Activated CD4-positive, alpha-beta T cell treated with anti-CD3 and anti-CD28 coated beads for 4 hours (primary cell): ENCODE measurements around the gene ZNF100.
"Not testable (repeated sequence)": the region's sequence is repeated elsewhere in the genome, so short reads cannot be mapped to it uniquely, and the experiment has no call there.

Source experiments
- DNase-seq, 2 donors: peaks; one replicate each; pipeline ENCODE4 v3.0.0-alpha.2; 2020

ZNF100 gene

DNA sequence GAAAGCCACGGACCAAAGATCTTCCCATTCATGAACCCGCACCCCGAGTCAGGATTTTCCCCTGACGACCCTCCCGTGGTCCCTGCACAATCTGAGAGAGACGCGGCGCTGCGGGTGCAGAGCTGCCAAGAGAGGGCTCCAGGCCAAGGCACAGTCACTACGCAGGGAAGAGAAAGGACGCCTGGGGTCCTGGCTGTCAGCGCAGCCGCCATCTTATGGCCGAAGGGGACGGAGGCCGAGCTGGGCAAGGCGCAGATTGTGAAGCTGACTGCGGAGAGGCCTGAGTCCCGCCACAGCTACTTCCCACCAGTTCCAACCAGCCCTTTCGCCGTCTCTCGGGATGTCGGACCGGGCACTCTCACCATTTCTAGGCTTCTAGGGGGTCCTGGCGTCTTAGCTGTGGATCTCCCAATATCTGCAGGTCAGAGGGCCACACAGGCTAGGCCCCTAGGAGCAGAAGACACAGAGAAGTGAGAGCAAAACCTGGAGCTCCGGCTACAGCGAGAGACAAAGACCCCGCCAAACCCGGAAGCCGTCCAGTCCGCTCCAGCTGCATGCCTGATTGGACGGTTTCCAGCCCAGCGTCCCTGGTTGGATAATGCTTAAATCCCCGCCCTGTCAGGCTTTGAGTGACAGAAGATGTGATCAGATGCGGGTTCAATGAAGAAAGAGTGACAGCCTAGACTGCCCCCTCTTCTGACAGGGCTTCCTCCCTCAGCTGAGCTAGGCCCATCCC, at the start of gene ZNF100:
ZNF100 (minus strand) TSS at position 515 of the 736 bp plus-strand sequence; CDS start at position 365, 150 bp downstream.
- DNase-seq, result peak; percentile 82 to 83

DNA sequence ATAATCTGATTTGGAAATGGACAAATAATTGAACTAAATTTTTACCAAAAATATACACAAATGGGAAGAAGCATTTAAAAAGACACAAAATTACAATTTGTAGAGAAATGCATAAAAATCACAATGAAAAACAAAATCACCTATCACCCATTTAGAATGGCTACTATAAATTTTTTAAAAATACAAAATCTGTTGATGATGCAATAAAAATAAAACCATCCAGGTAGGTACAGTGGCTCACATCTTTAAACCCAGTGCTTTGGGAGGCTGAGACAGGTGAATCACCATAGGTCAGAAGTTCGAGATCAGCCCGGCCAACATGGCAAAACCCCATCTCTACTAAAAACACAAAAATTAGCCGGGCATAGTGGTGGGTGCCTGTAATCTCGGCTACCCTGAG, 45.1 kb upstream of the ZNF100 start:
- no peak for DNase-seq

DNA sequence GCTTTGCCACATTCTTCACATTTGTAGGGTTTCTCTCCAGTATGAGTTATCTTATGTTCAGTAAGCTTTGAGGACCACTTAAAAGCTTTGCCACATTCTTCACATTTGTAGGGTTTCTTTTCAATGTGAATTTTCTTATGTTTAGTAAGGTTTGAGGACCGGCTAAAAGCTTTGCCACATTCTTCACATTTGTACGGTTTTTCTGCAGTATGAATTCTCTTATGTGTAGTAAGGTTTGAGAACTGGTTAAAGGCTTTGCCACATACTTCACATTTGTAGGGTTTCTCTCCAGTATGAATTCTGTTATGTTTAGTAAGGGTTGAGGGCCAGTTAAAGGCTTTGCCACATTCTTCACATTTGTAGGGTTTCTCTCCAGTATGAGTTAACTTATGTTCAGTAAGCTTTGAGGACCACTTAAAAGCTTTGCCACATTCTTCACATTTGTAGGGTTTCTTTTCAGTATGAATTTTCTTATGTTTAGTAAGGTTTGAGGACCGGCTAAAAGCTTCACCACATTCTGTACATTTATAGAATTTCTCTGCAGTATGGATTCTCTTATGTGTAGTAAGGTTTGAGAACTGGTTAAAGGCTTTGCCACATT, 41.1 kb upstream of the ZNF100 start:
- DNase-seq, result not testable (repeated sequence)

- DNase-seq, result no peak
Observed at GRCh38 chr19:21789466-21790085, 22.2 kb upstream of the ZNF100 start.

- DNase-seq, result no peak
Observed at GRCh38 chr19:21786936-21787335, 19.6 kb upstream of the ZNF100 start.

- DNase-seq, result not testable (repeated sequence)
Observed at GRCh38 chr19:21775792-21776191, 8.4 kb upstream of the ZNF100 start.

DNA sequence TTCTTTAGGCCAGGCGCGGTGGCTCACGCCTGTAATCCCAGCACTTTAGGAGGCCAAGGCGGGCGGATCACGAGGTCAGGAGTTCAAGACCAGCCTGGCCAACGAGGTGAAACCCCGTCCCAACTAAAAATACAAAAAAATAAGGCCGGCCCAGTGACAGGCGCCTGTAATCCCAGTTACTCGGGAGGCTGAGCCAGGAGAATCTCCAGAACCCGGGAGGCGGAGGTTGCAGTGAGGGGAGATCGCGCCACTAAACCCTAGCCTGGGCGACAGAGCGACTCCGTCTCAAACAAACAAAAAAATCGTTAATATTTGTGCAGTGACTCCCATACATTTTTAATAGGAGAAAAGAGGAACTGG, 694 bp downstream of the ZNF100 start:
- DNase-seq, result not testable (repeated sequence)

DNA sequence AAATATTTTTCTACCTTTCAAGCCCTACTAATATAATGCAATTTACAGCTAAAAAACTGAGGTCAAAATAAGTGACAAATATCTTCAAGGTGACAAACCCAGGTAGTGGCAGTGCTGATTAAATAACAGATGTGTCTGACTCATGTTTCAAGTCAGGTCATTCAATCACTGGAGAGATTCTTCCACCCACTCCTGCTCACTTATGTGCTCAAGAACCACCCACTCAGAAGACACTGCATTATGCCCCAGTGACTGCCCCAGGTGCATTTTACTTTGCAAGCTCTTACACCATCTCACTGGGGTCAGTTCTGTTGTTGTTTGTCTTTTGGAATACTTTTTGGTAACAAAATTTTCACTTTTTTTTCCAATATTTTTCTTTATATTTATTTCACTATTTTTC, 2.2 kb downstream of the ZNF100 start:
- peak; percentile 6 to 12 for DNase-seq

DNA sequence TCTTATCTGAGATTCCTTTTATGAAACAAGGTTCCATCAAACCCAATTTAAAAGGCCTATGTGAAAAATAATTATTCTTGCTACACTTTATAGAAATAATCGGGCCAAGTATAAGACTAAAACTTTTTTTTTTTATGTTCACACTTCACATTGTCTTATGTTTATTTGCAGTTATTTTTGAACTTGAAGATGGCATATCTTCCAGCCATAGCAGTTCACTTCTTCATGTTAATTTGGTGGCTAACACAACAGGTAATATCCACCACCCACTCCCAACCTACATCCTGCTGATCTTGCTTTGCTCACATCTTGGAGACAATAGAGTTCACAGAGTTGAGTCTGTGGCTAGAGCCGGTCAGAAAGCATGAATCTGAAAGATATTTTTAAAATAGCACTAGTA, 5.8 kb downstream of the ZNF100 start:
- not testable (repeated sequence) for DNase-seq

GRCh38 chr19:21758296-21758695, 9.1 kb downstream of the ZNF100 start:
- no peak for DNase-seq

DNA sequence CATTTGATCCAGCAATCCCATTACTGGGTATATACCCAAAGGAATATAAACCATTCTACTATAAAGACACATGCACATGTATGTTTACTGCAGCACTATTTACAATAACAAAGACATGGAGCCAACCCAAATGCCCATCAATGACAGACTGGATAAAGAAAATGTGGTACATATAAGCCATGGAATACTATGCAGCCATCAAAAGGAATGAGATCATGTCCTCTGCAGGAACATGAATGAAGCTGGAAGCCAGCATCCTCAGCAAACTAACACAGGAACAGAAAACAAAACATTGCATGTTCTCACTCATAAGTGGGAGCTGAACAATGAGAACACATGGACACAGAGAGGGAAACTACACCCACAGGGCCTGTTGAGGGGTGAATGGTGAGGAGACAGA, 11.8 kb downstream of the ZNF100 start:
- not testable (repeated sequence) for DNase-seq

GRCh38 chr19:21751384-21751783, 16.0 kb downstream of the ZNF100 start:
- DNase-seq, result no peak

GRCh38 chr19:21750586-21751128, 16.7 kb downstream of the ZNF100 start:
- DNase-seq, result no peak

- DNase-seq, result no peak
Observed at GRCh38 chr19:21749090-21749489, 18.3 kb downstream of the ZNF100 start.

DNA sequence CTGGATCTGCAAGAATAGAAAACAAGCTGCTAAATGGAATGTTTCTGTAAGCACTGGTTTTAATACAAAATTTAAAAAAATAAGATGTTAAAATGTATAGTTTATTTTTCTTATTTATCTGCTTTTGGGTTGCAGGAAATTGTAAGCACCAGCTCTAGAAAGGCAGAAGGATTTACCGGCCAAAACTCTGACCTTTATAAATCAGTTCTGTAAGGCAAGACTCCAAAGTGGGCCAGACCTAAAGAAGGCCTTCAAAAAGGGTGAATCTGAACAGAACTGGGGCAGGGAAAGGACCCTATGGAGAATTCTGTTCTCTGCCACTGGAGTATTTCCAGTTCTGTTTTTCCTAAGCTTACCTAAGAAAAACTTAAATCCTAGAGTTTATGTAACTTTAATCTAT, 19.3 kb downstream of the ZNF100 start:
- DNase-seq, result no peak

GRCh38 chr19:21740559-21740958, 26.8 kb downstream of the ZNF100 start:
- no peak for DNase-seq

- DNase-seq, result not testable (repeated sequence)
Observed at GRCh38 chr19:21726942-21727747, 40.2 kb downstream of the ZNF100 start.

- no peak for DNase-seq
Observed at GRCh38 chr19:21713761-21714160, 53.6 kb downstream of the ZNF100 start.

- DNase-seq, result no peak
Observed at GRCh38 chr19:21709464-21709863, 57.9 kb downstream of the ZNF100 start.

- not testable (repeated sequence) for DNase-seq
Observed at GRCh38 chr19:21707878-21708277, 59.5 kb downstream of the ZNF100 start.

DNA sequence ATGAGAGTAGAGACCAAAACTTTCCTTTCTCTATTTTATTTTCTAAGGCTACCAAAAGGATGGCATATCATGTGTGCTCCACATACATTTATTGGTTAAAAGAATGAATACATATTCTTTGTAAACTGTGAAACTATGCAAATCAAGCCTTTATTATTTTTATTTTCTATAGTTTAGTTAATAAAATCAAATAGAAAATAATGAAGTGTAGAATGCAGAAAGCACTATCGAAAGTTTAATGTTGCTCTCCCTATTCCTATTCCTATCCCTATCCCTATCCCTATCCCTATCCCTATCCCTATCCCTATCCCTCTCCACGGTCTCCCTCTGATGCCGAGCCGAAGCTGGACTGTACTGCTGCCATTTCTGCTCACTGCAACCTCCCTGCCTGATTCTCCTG, 60.3 kb downstream of the ZNF100 start:
- no peak for DNase-seq

DNA sequence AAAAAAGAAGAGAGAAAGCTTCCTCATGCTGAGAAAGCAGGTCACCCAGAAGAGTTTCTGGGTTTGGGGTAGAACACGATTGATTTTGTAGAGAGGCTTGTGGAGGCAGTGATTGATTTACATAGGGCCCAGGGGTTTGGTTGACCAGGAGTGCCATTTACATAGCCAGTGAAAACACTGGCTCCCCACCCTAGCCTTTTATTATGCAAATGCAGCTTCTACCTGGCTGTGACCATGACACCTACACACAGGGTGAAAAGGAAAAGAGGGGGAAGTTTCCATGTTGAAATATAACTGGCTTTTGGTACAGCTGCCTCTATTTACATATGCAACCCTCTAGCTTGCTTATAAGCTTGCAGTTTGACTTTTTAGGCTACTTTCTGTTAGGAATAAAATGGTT, 62.0 kb downstream of the ZNF100 start:
- DNase-seq, result no peak

- DNase-seq, result no peak
Observed at GRCh38 chr19:21704320-21704719, 63.1 kb downstream of the ZNF100 start.
